ENCODE data around the gene ZNF506. TPM values are rescaled to one million over a fixed set of nuclear protein-coding genes. Genes with fewer than 3 reads are reported as not detected.
"Not testable (repeated sequence)": the region's sequence is repeated elsewhere in the genome, so short reads cannot be mapped to it uniquely, and the experiment has no call there.

ZNF506 gene
- polyA plus RNA-seq, 1 donor from 2014 or later, result 95.5 TPM

- TF ChIP-seq, protein P1, sequence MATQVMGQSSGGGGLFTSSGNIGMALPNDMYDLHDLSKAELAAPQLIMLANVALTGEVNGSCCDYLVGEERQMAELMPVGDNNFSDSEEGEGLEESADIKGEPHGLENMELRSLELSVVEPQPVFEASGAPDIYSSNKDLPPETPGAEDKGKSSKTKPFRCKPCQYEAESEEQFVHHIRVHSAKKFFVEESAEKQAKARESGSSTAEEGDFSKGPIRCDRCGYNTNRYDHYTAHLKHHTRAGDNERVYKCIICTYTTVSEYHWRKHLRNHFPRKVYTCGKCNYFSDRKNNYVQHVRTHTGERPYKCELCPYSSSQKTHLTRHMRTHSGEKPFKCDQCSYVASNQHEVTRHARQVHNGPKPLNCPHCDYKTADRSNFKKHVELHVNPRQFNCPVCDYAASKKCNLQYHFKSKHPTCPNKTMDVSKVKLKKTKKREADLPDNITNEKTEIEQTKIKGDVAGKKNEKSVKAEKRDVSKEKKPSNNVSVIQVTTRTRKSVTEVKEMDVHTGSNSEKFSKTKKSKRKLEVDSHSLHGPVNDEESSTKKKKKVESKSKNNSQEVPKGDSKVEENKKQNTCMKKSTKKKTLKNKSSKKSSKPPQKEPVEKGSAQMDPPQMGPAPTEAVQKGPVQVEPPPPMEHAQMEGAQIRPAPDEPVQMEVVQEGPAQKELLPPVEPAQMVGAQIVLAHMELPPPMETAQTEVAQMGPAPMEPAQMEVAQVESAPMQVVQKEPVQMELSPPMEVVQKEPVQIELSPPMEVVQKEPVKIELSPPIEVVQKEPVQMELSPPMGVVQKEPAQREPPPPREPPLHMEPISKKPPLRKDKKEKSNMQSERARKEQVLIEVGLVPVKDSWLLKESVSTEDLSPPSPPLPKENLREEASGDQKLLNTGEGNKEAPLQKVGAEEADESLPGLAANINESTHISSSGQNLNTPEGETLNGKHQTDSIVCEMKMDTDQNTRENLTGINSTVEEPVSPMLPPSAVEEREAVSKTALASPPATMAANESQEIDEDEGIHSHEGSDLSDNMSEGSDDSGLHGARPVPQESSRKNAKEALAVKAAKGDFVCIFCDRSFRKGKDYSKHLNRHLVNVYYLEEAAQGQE (IDR thresholded peaks at IDR 0.05; ENCODE audit: borderline replicate concordance), result no peak
These were observed 75.9 kb downstream of the ZNF506 start (continued) for GRCh38 chr19:19745496-19746285.

- H3K4me3 ChIP-seq (ENCODE audit: low read length), result no peak overlapping the region
- no peaks in the 10 kb centered on the region for H3K79me2 ChIP-seq (replicated peaks; ENCODE audit: insufficient read depth, low read length)
- no peaks in the 10 kb centered on the region for H3K9me3 ChIP-seq (ENCODE audit: low read length)
- TF ChIP-seq TAF1 (IDR thresholded peaks at IDR 0.05; ENCODE audit: low read depth), result no peak
- TF ChIP-seq, protein P1 (IDR thresholded peaks at IDR 0.05; ENCODE audit: borderline replicate concordance), result no peak
- TF ChIP-seq MXI1 (conservative IDR thresholded peaks at IDR 0.05; ENCODE audit: poor library complexity, severe bottlenecking), result no peak
- TF ChIP-seq EZH2 (IDR thresholded peaks at IDR 0.05; ENCODE audit: borderline replicate concordance, insufficient read depth, low read length, poor library complexity, severe bottlenecking), result no peak
- TF ChIP-seq, protein P2, sequence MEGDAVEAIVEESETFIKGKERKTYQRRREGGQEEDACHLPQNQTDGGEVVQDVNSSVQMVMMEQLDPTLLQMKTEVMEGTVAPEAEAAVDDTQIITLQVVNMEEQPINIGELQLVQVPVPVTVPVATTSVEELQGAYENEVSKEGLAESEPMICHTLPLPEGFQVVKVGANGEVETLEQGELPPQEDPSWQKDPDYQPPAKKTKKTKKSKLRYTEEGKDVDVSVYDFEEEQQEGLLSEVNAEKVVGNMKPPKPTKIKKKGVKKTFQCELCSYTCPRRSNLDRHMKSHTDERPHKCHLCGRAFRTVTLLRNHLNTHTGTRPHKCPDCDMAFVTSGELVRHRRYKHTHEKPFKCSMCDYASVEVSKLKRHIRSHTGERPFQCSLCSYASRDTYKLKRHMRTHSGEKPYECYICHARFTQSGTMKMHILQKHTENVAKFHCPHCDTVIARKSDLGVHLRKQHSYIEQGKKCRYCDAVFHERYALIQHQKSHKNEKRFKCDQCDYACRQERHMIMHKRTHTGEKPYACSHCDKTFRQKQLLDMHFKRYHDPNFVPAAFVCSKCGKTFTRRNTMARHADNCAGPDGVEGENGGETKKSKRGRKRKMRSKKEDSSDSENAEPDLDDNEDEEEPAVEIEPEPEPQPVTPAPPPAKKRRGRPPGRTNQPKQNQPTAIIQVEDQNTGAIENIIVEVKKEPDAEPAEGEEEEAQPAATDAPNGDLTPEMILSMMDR (IDR thresholded peaks at IDR 0.05; ENCODE audit: poor library complexity, severe bottlenecking), result no peak
- no peak for TF ChIP-seq RAD21 (conservative IDR thresholded peaks at IDR 0.05)
- H3K27ac ChIP-seq (ENCODE audit: low read length), result no peak overlapping the region
- H3K9me2 ChIP-seq (ENCODE audit: insufficient read depth, low read length), result no peaks in the 10 kb centered on the region
- no peak overlapping the region for H2AFZ ChIP-seq (ENCODE audit: low read depth, low read length)
- no peaks in the 10 kb centered on the region for H3K27me3 ChIP-seq (ENCODE audit: insufficient read depth, low read depth, low read length)
- no peaks in the 10 kb centered on the region for H3F3A ChIP-seq (ENCODE audit: insufficient read depth, low read length, poor library complexity, severe bottlenecking)
- H3K36me3 ChIP-seq (ENCODE audit: insufficient read depth, low read length), result no peaks in the 10 kb centered on the region
- no peak overlapping the region for H3K9ac ChIP-seq (ENCODE audit: low read length)
- no peak overlapping the region for H3K4me2 ChIP-seq (ENCODE audit: low read length)
- no peaks in the 10 kb centered on the region for H4K20me1 ChIP-seq (ENCODE audit: insufficient read depth)
These were observed 76.9 kb downstream of the ZNF506 start for GRCh38 chr19:19744641-19745040.

GRCh38 chr19:19743921-19744320, 77.6 kb downstream of the ZNF506 start:
- H3K9me3 ChIP-seq (ENCODE audit: low read length); H3K4me3 ChIP-seq (ENCODE audit: low read length); H3K27me3 ChIP-seq (ENCODE audit: insufficient read depth, low read depth, low read length); H2AFZ ChIP-seq (ENCODE audit: low read depth, low read length); H3K9me2 ChIP-seq (ENCODE audit: insufficient read depth, low read length); H3K4me2 ChIP-seq (ENCODE audit: low read length); H3K27ac ChIP-seq (ENCODE audit: low read length); H3F3A ChIP-seq (ENCODE audit: insufficient read depth, low read length, poor library complexity, severe bottlenecking); H4K20me1 ChIP-seq (ENCODE audit: insufficient read depth); H3K79me2 ChIP-seq (replicated peaks; ENCODE audit: insufficient read depth, low read length); H3K9ac ChIP-seq (ENCODE audit: low read length); H3K36me3 ChIP-seq (ENCODE audit: insufficient read depth, low read length): not testable (repeated sequence)
